HepG2 (cell line): ENCODE measurements around the gene NDUFA13. TPM values are rescaled to one million over a fixed set of nuclear protein-coding genes. Genes with fewer than 3 reads are reported as not detected.

Experiments
- ATAC-seq: fragments of 200-7000 bp; cut with Tn5 transposase; 3 replicates; pipeline ENCODE4 v1.9.1; 2020; ENCODE audit warnings: mild to moderate bottlenecking, moderate library complexity
- BruUV-seq: library from RNA; stranded (reverse); fragments of 400-500 nt; replicated peaks from 2 replicates; lab custom pipeline; 2021; lab: Mats Ljungman, UMichigan
- CTCF ChIA-PET: fragments of 300-600 bp; formaldehyde crosslinking; extraction: SDS; loops from one replicate; lab custom pipeline; 2021; ENCODE audit warnings: low total read pairs, inconsistent platforms, low intra/inter-chr PET ratio; lab: Yijun Ruan, JAX
- POLR2A ChIA-PET: fragments of 350-600 bp; sonication (Branson Sonifier 250); formaldehyde crosslinking; loops from one replicate; lab custom pipeline; 2020; ENCODE audit warnings: antibody characterized with exemption, inconsistent platforms; lab: Yijun Ruan, JAX
- DNase-seq: peaks from one replicate; pipeline ENCODE4 v3.0.0-alpha.2; 2015; ENCODE audit warnings: low spot score
- FAIRE-seq: peaks from 3 replicates; lab custom pipeline; 2011; peaks lifted over from hg19 to GRCh38; lab: Jason Lieb, UNC
- H2AFZ ChIP-seq: one replicate; pipeline ENCODE4 v1.6.1; 2011; ENCODE audit warnings: low read length, inconsistent platforms
- H3K27ac ChIP-seq: fragments of 300-600 bp; 3 replicates; pipeline ENCODE4 v1.8.0; 2011; ENCODE audit warnings: mixed run types, mild to moderate bottlenecking, mixed read lengths, low read length, inconsistent platforms; ENCODE audit not compliant: insufficient read depth; ENCODE audit errors: extremely low read length
- H3K27me3 ChIP-seq, 2 experiments: fragments of 200-600 bp in 1 of 2; 2 replicates in 1 of 2; 3 replicates in 1 of 2; pipeline versions ENCODE4 v1.6.0 to v1.8.0; 2011; ENCODE audit warnings: low read length in 2 of 2, mild to moderate bottlenecking in 2 of 2, moderate library complexity in 2 of 2, inconsistent platforms in 1 of 2; ENCODE audit not compliant: insufficient read depth in 2 of 2, control insufficient read depth in 1 of 2
- H3K36me3 ChIP-seq, 2 experiments: fragments of 200-600 bp in 1 of 2; replicated peaks in 1 of 2; 2 replicates in 1 of 2; 3 replicates in 1 of 2; pipeline versions ENCODE4 v1.5.1 to v1.8.0; 2011; ENCODE audit warnings: low read length in 2 of 2, inconsistent platforms in 1 of 2; ENCODE audit not compliant: insufficient read depth in 2 of 2, control insufficient read depth in 1 of 2
- H3K4me1 ChIP-seq: 2 replicates; pipeline ENCODE4 v1.5.1; 2012; ENCODE audit warnings: low read length, inconsistent platforms; ENCODE audit not compliant: insufficient read depth
- H3K4me2 ChIP-seq: 2 replicates; pipeline ENCODE4 v1.6.0; 2011; ENCODE audit warnings: low read depth, low read length, inconsistent platforms
- H3K4me3 ChIP-seq, 3 experiments: fragments of 200-600 bp in 1 of 3; sonication (generic), shearing (Covaris generic) in 1 of 3; replicated peaks in 1 of 3; 2 replicates each; pipeline ENCODE4 v1.5.1; 2011 to 2016; ENCODE audit warnings: low read length in 3 of 3, inconsistent platforms in 2 of 3, low read depth in 2 of 3, mild to moderate bottlenecking in 2 of 3, control low read depth in 1 of 3, mixed read lengths in 1 of 3; ENCODE audit not compliant: insufficient read depth in 1 of 3
- H3K79me2 ChIP-seq: one replicate; pipeline ENCODE4 v1.6.1; 2011; ENCODE audit warnings: low read length, inconsistent platforms; ENCODE audit not compliant: insufficient read depth
- H3K9ac ChIP-seq: 2 replicates; pipeline ENCODE4 v1.6.0; 2011; ENCODE audit warnings: mild to moderate bottlenecking, low read depth, low read length, inconsistent platforms; ENCODE audit not compliant: insufficient read depth
- H3K9me3 ChIP-seq: 2 replicates; pipeline ENCODE4 v1.5.1; 2012; ENCODE audit warnings: mild to moderate bottlenecking, low read length
- H4K20me1 ChIP-seq: 2 replicates; pipeline ENCODE4 v1.6.0; 2011; ENCODE audit warnings: inconsistent platforms, mild to moderate bottlenecking, low read length, moderate library complexity; ENCODE audit not compliant: insufficient read depth
- AGO1 ChIP-seq: fragments of 200-400 bp; formaldehyde crosslinking; IDR thresholded peaks from 2 replicates; pipeline ENCODE4 v1.6.1; 2017; ENCODE audit warnings: mild to moderate bottlenecking, low read depth, low read length, moderate library complexity; ENCODE audit not compliant: poor library complexity, severe bottlenecking
- AGO2 ChIP-seq: fragments of 200-400 bp; formaldehyde crosslinking; optimal IDR thresholded peaks from 2 replicates; pipeline ENCODE3; 2017; ENCODE audit warnings: mild to moderate bottlenecking, low read depth, low read length, moderate library complexity
- EP300 ChIP-seq, 3 experiments: sonication (generic) in 1 of 3; formaldehyde crosslinking in 1 of 3; IDR thresholded peaks; 2 replicates each; pipeline versions ENCODE4 v1.5.1 to v1.6.1; 2011 to 2020; ENCODE audit warnings: low read depth in 2 of 3, low read length in 2 of 3, borderline replicate concordance in 1 of 3, improper control_type of control experiment in 1 of 3, mild to moderate bottlenecking in 1 of 3, missing genetic modification reagents in 1 of 3, moderate library complexity in 1 of 3
- ISL2 ChIP-seq: sonication (generic); formaldehyde crosslinking; IDR thresholded peaks from 2 replicates; pipeline ENCODE4 v1.5.0; 2020; ENCODE audit warnings: missing genetic modification reagents
- ISX ChIP-seq: sonication (generic); formaldehyde crosslinking; conservative IDR thresholded peaks from 2 replicates; pipeline ENCODE4 v1.5.0; 2020; ENCODE audit warnings: missing genetic modification reagents
- KDM2A ChIP-seq: sonication (generic); formaldehyde crosslinking; IDR thresholded peaks from 2 replicates; pipeline ENCODE4 v1.4.0; 2020; ENCODE audit warnings: low read depth, missing genetic modification reagents, borderline replicate concordance
- KDM5B ChIP-seq: sonication (generic); formaldehyde crosslinking; IDR thresholded peaks from 2 replicates; pipeline ENCODE4 v1.4.0; 2020; ENCODE audit warnings: missing genetic modification reagents, mild to moderate bottlenecking, borderline replicate concordance
- MIER3 ChIP-seq: IDR thresholded peaks from 2 replicates; pipeline ENCODE4 v1.6.1; 2016; ENCODE audit warnings: missing compliant biosample characterization, borderline replicate concordance
- MLLT10 ChIP-seq: sonication (generic); formaldehyde crosslinking; IDR thresholded peaks from 2 replicates; pipeline ENCODE4 v1.4.0; 2020; ENCODE audit warnings: missing genetic modification reagents
- MXD1 ChIP-seq: sonication (generic); formaldehyde crosslinking; IDR thresholded peaks from 2 replicates; pipeline ENCODE4 v1.4.0; 2020; ENCODE audit warnings: mild to moderate bottlenecking, missing genetic modification reagents
- REPIN1 ChIP-seq: sonication (generic); formaldehyde crosslinking; IDR thresholded peaks from 2 replicates; pipeline ENCODE4 v1.8.0; 2022; ENCODE audit warnings: missing genetic modification reagents, low read depth, mild to moderate bottlenecking, borderline replicate concordance
- ZBTB3 ChIP-seq: sonication (generic); formaldehyde crosslinking; IDR thresholded peaks from 2 replicates; pipeline ENCODE4 v1.4.0; 2020; ENCODE audit warnings: low read depth, mild to moderate bottlenecking, moderate library complexity, missing genetic modification reagents, borderline replicate concordance
- ZFY ChIP-seq: sonication (generic); formaldehyde crosslinking; IDR thresholded peaks from 2 replicates; pipeline ENCODE4 v1.4.0; 2020; ENCODE audit warnings: missing genetic modification reagents
- ZNF121 ChIP-seq: sonication (generic); formaldehyde crosslinking; IDR thresholded peaks from 2 replicates; pipeline ENCODE4 v1.5.0; 2020; ENCODE audit warnings: mild to moderate bottlenecking, missing genetic modification reagents
- ZNF501 ChIP-seq: sonication (generic); formaldehyde crosslinking; IDR thresholded peaks from 2 replicates; pipeline ENCODE4 v1.5.1; 2020; ENCODE audit warnings: mild to moderate bottlenecking, moderate library complexity, missing genetic modification reagents
- ZNF724P ChIP-seq: sonication (generic); formaldehyde crosslinking; IDR thresholded peaks from 2 replicates; pipeline ENCODE4 v1.8.0; 2022; ENCODE audit warnings: missing genetic modification reagents, borderline replicate concordance
- WGBS: methylation state at CpG from one replicate; pipeline ENCODE4 v1.1.6; 2017; ENCODE audit warnings: low lambda C conversion rate; 5-methylcytosine and 5-hydroxymethylcytosine counted together
- in situ Hi-C: cut with HindIII; loops from 2 replicates; pipeline ENCODE4 v1.10.0; 2017; ENCODE audit warnings: low pct_unique_long_range_greater_than_20kb; ENCODE audit not compliant: extremely low pct_ligation_motif_present
- intact Hi-C: fragments of 100-400 bp; cut with micrococcal nuclease; formaldehyde crosslinking; loops from one replicate; pipeline ENCODE4 v1.10.0; 2022; ENCODE audit not compliant: unreplicated experiment
- polyA plus RNA-seq, 8 experiments: library from polyadenylated mRNA; depleted of rRNA in 3 of 8; stranded (reverse) in 7 of 8; unstranded in 1 of 8; fragments of >200 nt; fragmentation: Illumina TruSeq in 4 of 8; extraction: Trizol in 4 of 8; gene quantifications; 2 replicates each; pipeline versions ENCODE4 v1.2.1 to v1.2.3, GENCODE V29; 2011 to 2016; ENCODE audit warnings: low read depth in 4 of 8, missing spikeins in 1 of 8, mixed read lengths in 1 of 8; ENCODE audit not compliant: insufficient read depth in 1 of 8
- total RNA-seq, 5 experiments: library from RNA; depleted of rRNA; stranded (reverse); fragments of >200 nt; fragmentation: Illumina TruSeq; extraction: Trizol; gene quantifications; 2 replicates each; pipeline ENCODE4 v1.2.3, GENCODE V29; 2016; ENCODE audit warnings: low read depth in 1 of 5

The NDUFA13 gene
- total and polyA plus RNA-seq, 2 of the 13 experiments (the other 11 are each of a cell fraction or from before 2014, with no cell fraction given) = 337 to 366 TPM

DNA sequence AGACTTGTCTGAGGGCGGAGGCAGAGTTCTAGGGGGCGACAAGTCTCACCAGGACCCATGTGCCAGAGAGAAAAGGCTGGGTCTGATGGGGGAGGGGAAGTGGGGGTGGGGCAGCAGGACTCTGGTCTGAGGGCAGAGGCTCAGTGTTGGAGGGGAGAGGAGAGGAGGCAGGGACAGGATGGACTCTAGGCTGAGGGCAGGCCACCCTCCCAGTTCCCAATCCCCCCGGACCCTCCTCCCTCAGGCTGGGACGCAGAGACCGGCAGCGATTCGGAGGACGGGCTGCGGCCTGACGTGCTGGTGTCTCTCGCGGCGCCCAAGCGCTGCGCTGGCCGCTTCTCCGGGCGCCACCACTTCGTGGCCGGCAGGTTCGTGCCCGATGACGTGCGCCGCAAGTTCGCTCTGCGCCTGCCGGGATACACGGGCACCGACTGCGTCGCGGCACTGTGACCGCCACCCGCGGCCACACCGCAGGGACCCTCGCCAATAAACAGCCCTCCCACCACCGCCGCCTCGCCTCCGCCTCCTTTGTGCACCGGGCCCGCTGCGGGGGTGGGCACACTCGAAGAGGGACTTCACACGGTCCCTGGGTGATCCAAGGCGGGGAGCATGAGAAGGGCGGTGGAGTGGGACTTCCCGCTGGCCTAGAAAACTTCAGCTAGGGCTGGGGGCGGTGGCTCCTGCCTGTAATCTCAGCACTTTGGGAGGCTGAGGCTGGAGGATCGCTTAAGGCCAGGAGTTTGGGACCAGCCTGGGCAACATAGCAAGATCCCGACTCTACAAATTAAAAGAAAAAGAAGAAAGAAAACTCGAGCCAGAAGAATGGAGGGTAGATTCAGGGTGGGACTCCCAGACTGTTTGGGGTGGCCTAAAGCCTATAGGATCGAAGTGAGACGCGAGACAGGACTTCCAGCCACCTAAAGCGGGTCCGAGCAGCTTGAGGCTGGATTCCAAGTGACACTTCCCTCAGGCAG lies 21.3 kb downstream of the NDUFA13 start (continued):
- TF ChIP-seq AGO1 = peak; percentile 12
- peak; percentile 83 for TF ChIP-seq ZNF121
- TF ChIP-seq ISL2 (CRISPR knock-in tag) = no peak
- TF ChIP-seq ZNF724P = no peak
- no peak for TF ChIP-seq EP300 (IDR thresholded peaks at IDR 0.05; ENCODE audit: low read depth in 2 of 2, low read length in 2 of 2)
- TF ChIP-seq EP300 (CRISPR knock-in tag; IDR thresholded peaks at IDR 0.05; ENCODE audit: borderline replicate concordance) = no peak

DNA sequence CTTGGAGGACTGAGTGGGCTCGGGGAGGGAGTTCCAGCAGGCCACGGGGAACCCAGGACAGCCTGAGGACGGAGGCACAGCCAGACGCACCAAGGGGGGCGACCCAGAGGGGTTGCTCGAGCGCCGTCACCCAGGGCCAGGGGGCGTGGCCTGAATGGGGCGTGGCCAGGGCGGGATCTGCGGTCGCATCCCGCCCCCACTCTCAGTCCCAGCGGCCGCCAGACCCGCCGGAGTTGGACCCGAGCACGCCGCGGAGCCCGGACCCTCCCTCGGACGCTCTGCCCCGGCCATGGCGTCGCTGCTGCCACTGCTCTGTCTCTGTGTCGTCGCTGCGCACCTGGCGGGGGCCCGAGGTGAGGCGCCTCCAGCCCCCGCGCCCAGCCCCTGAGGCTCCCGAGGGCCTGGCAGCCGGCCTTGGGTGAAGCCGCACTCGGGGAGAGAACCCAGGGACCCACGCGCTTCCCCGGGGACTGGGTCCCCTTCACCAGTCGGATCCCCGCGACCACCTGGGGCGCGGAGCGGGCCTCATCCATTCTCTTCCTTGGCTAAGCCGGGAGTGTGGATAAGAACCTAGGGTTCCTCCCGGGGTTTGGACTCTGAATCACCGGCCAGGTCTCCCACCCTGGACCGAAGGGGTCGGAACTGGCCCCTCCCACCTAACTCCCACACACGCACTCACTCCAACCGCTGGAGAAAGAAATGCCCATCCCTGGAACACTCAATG lies 22.2 kb downstream of the NDUFA13 start, which contains the start of gene CILP2:
TSS of gene CILP2 (plus strand) at position 205 of the 724 bp plus-strand sequence. CDS start at position 290, 85 bp downstream.
- POLR2A ChIA-PET = no interaction called here
- intact Hi-C loops = no loop called here
- TF ChIP-seq ZFY (CRISPR knock-in tag) = no peak
- TF ChIP-seq KDM2A (CRISPR knock-in tag) = peak; percentile 60; the same call in 1 of the 2 replicates
- peak; percentile 21; the same call in 1 of the 2 replicates for TF ChIP-seq KDM5B (CRISPR knock-in tag)
- TF ChIP-seq ZBTB3 (CRISPR knock-in tag) = no peak
- peak; percentile 22; the same call in 1 of the 2 replicates for TF ChIP-seq ZNF501 (CRISPR knock-in tag)
- peak; percentile 43; the same call in 1 of the 2 replicates for TF ChIP-seq MXD1
- no peak for TF ChIP-seq REPIN1 (CRISPR knock-in tag)
- TF ChIP-seq ISX (CRISPR knock-in tag) = no peak
- TF ChIP-seq MIER3 (CRISPR knock-in tag) = no peak
- TF ChIP-seq MLLT10 (CRISPR knock-in tag) = no peak
- peak; percentile 40 for TF ChIP-seq AGO2

More for the DNA sequence above, 22.2 kb downstream of the NDUFA13 start, which contains the start of gene CILP2:
- H3K4me3 ChIP-seq = peak within 1 kb of the TSS; percentile 6 to 61 (median 16); a peak in 3 of 6 replicates
- H3K9ac ChIP-seq = peak within 1 kb of the TSS; percentile 15; the same call in 1 of the 2 replicates
- no peak for FAIRE-seq
- 0 out of 2 replicates have a peak, but pooled peaks cover 5% of the 10 kb centered on the region for H3K4me1 ChIP-seq
- ATAC-seq = peak; percentile 28
- H3K27ac ChIP-seq = no peak within 1 kb of the TSS
- 42% methylated on average over 15 of the region's 56 CpGs for WGBS
- H3K79me2 ChIP-seq = no peaks in the 10 kb centered on the region
- no TSS peak for BruUV-seq
- CTCF ChIA-PET = no interaction called here
- H3K9me3 ChIP-seq = no peaks in the 10 kb centered on the region
- DNase-seq = no peak
- in situ Hi-C loops = loop anchor here (5.0 to 25.0 kb wide), 2 partner anchors 104 to 424 kb away; partner anchors contain the start of gene GMIP
- no peaks in the 10 kb centered on the region for H3K36me3 ChIP-seq
- H4K20me1 ChIP-seq = no peaks in the 10 kb centered on the region
- H3K27me3 ChIP-seq = peaks cover 0 to 9% of the 10 kb centered on the region in 2 experiments; a peak in 1 of 5 replicates
- no peak within 1 kb of the TSS for H2AFZ ChIP-seq
- H3K4me2 ChIP-seq = peak within 1 kb of the TSS; percentile 50
